Keratinocyte (primary cell): ENCODE measurements around the gene SASH1. TPM values are rescaled to one million over a fixed set of nuclear protein-coding genes. Genes with fewer than 3 reads are reported as not detected.

Source experiments
- DNase-seq: peaks from one replicate; pipeline ENCODE4 v3.0.0-alpha.2; 2011; ENCODE audit warnings: low read depth, missing footprints, low spot score
- FAIRE-seq: peaks from 2 replicates; lab custom pipeline; 2011; peaks lifted over from hg19 to GRCh38; lab: Jason Lieb, UNC
- H2AFZ ChIP-seq: 2 replicates; pipeline ENCODE4 v1.6.0; 2012; ENCODE audit warnings: low read length, control low read depth, inconsistent platforms; ENCODE audit not compliant: control insufficient read depth
- H3K27ac ChIP-seq: 2 replicates; pipeline ENCODE4 v1.5.1; 2011; ENCODE audit warnings: low read length; ENCODE audit not compliant: control insufficient read depth, insufficient read depth
- H3K27me3 ChIP-seq: 3 replicates; pipeline ENCODE4 v1.6.0; 2011; ENCODE audit warnings: low read length; ENCODE audit not compliant: control insufficient read depth, insufficient read depth; ENCODE audit errors: extremely low read depth
- H3K36me3 ChIP-seq, 2 experiments: 2 replicates in 1 of 2; 3 replicates in 1 of 2; pipeline ENCODE4 v1.5.1; 2011; ENCODE audit warnings: low read length in 2 of 2, mild to moderate bottlenecking in 1 of 2; ENCODE audit not compliant: control insufficient read depth in 2 of 2, insufficient read depth in 2 of 2; ENCODE audit errors: extremely low read depth in 1 of 2
- H3K4me1 ChIP-seq: 3 replicates; pipeline ENCODE4 v1.5.1; 2011; ENCODE audit warnings: low read length; ENCODE audit not compliant: control insufficient read depth, insufficient read depth; ENCODE audit errors: extremely low read depth
- H3K4me2 ChIP-seq: 3 replicates; pipeline ENCODE4 v1.6.0; 2011; ENCODE audit warnings: low read depth, low read length; ENCODE audit not compliant: control insufficient read depth, insufficient read depth; ENCODE audit errors: extremely low read depth
- H3K4me3 ChIP-seq, 3 experiments: fragments of 200-600 bp in 1 of 3; sonication (generic) in 1 of 3; 2 replicates in 2 of 3; 3 replicates in 1 of 3; pipeline ENCODE4 v1.5.1; 2011 to 2016; ENCODE audit warnings: low read length in 3 of 3, mild to moderate bottlenecking in 3 of 3, control low read depth in 2 of 3, inconsistent platforms in 1 of 3, low read depth in 1 of 3, mixed read lengths in 1 of 3, mixed run types in 1 of 3, moderate library complexity in 1 of 3; ENCODE audit not compliant: control insufficient read depth in 2 of 3, insufficient read depth in 2 of 3; ENCODE audit errors: extremely low read depth in 1 of 3
- H3K79me2 ChIP-seq: 2 replicates; pipeline ENCODE4 v1.6.0; 2012; ENCODE audit warnings: low read length; ENCODE audit not compliant: control insufficient read depth, insufficient read depth
- H3K9ac ChIP-seq: 3 replicates; pipeline ENCODE4 v1.6.0; 2011; ENCODE audit warnings: low read length; ENCODE audit not compliant: control insufficient read depth, insufficient read depth; ENCODE audit errors: extremely low read depth
- H3K9me1 ChIP-seq: 3 replicates; pipeline ENCODE4 v1.6.0; 2011; ENCODE audit warnings: low read length; ENCODE audit not compliant: control insufficient read depth, insufficient read depth; ENCODE audit errors: extremely low read depth
- H3K9me3 ChIP-seq: 2 replicates; pipeline ENCODE4 v1.5.1; 2012; ENCODE audit warnings: low read depth, low read length; ENCODE audit not compliant: control insufficient read depth
- H4K20me1 ChIP-seq: 3 replicates; pipeline ENCODE4 v1.6.0; 2011; ENCODE audit warnings: low read length; ENCODE audit not compliant: control insufficient read depth, insufficient read depth; ENCODE audit errors: extremely low read depth
- EZH2 ChIP-seq: IDR thresholded peaks from one replicate; pipeline ENCODE4 v1.6.1; 2012; ENCODE audit warnings: inconsistent platforms, mild to moderate bottlenecking, low read length, moderate library complexity
- dilution Hi-C: fragments of 300-500 bp; cut with MboI; formaldehyde crosslinking; loops from one replicate; pipeline ENCODE4 v1.7.0; 2020; ENCODE audit warnings: low sequenced_read_pairs; ENCODE audit not compliant: extremely low pct_ligation_motif_present
- polyA plus RNA-seq, 5 experiments: library from polyadenylated mRNA; depleted of rRNA in 3 of 5; stranded (reverse) in 3 of 5; stranded (forward) in 1 of 5; unstranded in 1 of 5; fragments of >200 nt; gene quantifications; 1 replicate in 1 of 5; 2 replicates in 3 of 5; 3 replicates in 1 of 5; pipeline versions ENCODE4 v1.2.1 to v1.2.3, GENCODE V29; 2011 to 2012; ENCODE audit warnings: missing spikeins in 2 of 5, low read depth in 1 of 5, low replicate concordance in 1 of 5
- TF ChIP-seq, protein P1 (sequence below), 3 experiments: IDR thresholded peaks in 1 of 3; conservative IDR thresholded peaks in 1 of 3; optimal IDR thresholded peaks in 1 of 3; 2 replicates in 2 of 3; 3 replicates in 1 of 3; pipeline versions ENCODE3 to v1.5.1; 2011; ENCODE audit warnings: low read length in 3 of 3, mild to moderate bottlenecking in 3 of 3, moderate library complexity in 2 of 3, control low read depth in 1 of 3, inconsistent platforms in 1 of 3; ENCODE audit not compliant: insufficient read depth in 2 of 3; ENCODE audit errors: extremely low read depth in 1 of 3

Gene SASH1
- polyA plus RNA-seq, 1 donor (not counting 4 experiments of a cell fraction or from before 2014, with no cell fraction given) = 4.4 TPM

DNA sequence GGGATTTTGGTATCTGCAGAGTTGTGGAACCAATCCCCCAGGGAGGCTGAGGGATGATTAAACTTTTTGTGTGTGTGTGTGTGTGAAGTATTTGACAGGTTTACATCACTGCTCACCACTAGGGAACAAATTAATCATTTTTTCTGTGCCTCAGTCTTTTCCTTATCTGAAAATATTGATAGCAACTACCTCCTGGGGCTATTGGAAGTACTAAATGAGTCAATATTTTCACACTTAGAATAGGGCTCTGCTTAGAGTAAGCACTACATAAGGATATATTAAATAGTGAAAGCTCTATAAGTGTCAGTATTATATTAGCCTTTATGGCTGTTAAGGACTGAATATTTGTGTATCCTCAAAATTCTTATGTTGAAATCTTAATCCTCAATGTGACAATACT, 249.0 kb downstream of the SASH1 start:
- Histone ChIP-seq H3K4me1 (no peaks in the 10 kb centered on the region), H4K20me1 (no peaks in the 10 kb centered on the region), H3K4me2 (no peak overlapping the region), H3K4me3 (no peak overlapping the region), H3K9ac (no peak overlapping the region), H2AFZ (no peak overlapping the region), H3K27ac (no peak overlapping the region), H3K9me3 (no peaks in the 10 kb centered on the region), H3K9me1 (no peaks in the 10 kb centered on the region), H3K27me3 (peaks cover 9% of the 10 kb centered on the region), H3K36me3 (no peaks in the 10 kb centered on the region), H3K79me2 (no peaks in the 10 kb centered on the region)
- dilution Hi-C loops = no loop called here
- FAIRE-seq (no peak), DNase-seq (no peak)
- TF ChIP-seq, protein P1, sequence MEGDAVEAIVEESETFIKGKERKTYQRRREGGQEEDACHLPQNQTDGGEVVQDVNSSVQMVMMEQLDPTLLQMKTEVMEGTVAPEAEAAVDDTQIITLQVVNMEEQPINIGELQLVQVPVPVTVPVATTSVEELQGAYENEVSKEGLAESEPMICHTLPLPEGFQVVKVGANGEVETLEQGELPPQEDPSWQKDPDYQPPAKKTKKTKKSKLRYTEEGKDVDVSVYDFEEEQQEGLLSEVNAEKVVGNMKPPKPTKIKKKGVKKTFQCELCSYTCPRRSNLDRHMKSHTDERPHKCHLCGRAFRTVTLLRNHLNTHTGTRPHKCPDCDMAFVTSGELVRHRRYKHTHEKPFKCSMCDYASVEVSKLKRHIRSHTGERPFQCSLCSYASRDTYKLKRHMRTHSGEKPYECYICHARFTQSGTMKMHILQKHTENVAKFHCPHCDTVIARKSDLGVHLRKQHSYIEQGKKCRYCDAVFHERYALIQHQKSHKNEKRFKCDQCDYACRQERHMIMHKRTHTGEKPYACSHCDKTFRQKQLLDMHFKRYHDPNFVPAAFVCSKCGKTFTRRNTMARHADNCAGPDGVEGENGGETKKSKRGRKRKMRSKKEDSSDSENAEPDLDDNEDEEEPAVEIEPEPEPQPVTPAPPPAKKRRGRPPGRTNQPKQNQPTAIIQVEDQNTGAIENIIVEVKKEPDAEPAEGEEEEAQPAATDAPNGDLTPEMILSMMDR (optimal IDR thresholded peaks at IDR 0.05 in 1 of 3, IDR thresholded peaks at IDR 0.05 in 1 of 3, conservative IDR thresholded peaks at IDR 0.05 in 1 of 3; ENCODE audit: extremely low read depth in 1 of 3, insufficient read depth in 2 of 3, low read length in 3 of 3) = no peak
- TF ChIP-seq EZH2 = no peak

DNA sequence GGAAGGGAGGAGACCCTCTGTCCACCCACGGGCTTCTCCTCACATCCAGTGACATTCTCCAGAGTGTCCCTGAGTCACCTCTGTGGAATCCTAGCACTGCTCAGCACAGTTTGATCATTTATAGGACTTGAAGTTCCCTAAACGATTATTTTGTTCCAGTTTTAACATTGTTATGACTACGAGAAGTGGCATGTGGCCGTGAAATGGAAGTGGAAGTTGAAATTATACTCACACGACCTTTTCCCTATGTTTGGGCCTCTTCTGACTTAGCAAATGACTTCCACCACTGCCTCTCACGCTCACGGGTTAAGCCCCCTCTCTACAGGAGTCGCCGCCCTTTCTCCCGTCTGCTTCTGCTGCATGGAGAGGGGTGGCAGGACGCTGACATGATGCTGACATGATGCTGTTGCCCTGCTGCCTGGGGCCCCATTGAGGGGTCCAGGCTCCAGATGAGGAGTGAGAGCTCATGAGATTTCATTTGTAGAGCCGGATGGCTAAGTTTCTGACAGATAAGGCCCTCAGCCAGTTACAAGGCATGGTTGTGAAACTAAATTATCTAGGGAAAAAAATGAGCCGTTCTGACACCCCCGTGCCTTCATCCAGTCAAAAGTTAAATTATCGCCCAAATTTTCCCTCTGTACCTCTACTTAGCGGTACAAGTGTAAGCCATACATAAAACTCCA, 250.6 kb downstream of the SASH1 start:
- Histone ChIP-seq H3K9me3 (no peaks in the 10 kb centered on the region), H4K20me1 (no peaks in the 10 kb centered on the region), H3K36me3 (no peaks in the 10 kb centered on the region), H3K9me1 (no peaks in the 10 kb centered on the region), H3K79me2 (no peaks in the 10 kb centered on the region), H3K9ac (no peak overlapping the region), H3K27ac (no peak overlapping the region), H3K4me3 (no peak overlapping the region), H3K4me1 (no peaks in the 10 kb centered on the region), H3K27me3 (peaks cover 3% of the 10 kb centered on the region), H3K4me2 (no peak overlapping the region), H2AFZ (no peak overlapping the region)
- TF ChIP-seq, protein P1 (optimal IDR thresholded peaks at IDR 0.05 in 1 of 3, IDR thresholded peaks at IDR 0.05 in 1 of 3, conservative IDR thresholded peaks at IDR 0.05 in 1 of 3; ENCODE audit: extremely low read depth in 1 of 3, insufficient read depth in 2 of 3, low read length in 3 of 3) = no peak
- no peak for TF ChIP-seq EZH2
- FAIRE-seq (no peak), DNase-seq (no peak)
- dilution Hi-C loops = no loop called here
